B cell (primary cell): ENCODE results near the gene FMNL3.
A peak's percentile ranks its signal among the peaks of the same experiment; 100 is the strongest.

Experiments used
- CTCF ChIP-seq: fragments of 200-600 bp; IDR thresholded peaks from one replicate; pipeline ENCODE4 v1.8.0; 2022; ENCODE audit warnings: antibody characterized with exemption, mild to moderate bottlenecking
- EZH2 ChIP-seq: IDR thresholded peaks from 2 replicates; pipeline ENCODE4 v1.6.1; 2012; ENCODE audit warnings: borderline replicate concordance, low read depth, mild to moderate bottlenecking, moderate library complexity, low read length; ENCODE audit not compliant: insufficient read depth, poor library complexity, severe bottlenecking

DNA sequence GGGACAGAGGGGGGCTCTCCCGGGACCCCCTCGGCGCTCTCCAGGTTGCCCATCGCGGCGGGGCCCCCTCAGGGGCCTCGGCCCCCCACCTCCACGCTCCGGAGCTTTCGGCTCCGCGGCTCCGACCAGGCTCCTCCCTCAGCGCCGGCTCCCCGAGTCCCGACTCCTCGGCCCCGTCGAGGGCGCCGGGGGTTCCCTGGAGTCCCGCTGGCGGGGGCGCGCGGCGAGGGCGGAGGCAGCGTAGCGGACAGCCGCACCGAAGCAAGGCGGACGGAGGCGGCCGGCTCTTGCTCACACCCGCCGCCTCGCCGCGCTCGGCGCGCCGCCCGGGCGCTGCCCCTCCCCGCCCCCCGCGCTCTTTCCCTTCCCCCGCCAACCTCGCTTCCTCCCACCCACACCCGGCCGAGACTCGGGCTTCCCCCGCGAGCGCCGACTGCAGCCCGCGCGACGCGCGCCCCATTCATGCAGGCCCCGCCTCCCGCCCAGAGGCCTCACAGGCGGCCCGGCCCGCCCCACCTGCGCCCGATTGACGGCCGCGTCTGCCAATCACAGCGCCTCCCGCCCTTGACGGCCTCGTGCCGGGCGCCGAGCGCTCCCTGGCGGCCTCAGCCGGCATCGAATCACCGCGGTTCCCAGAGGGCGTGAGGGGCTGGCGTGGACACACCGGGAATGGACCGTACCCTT, at the start of gene FMNL3:
- TF ChIP-seq CTCF (peak; percentile 93), EZH2 (no peak)
